H1 (cell line): ENCODE results near the gene TMSB4Y. TPM values are rescaled to one million over a fixed set of nuclear protein-coding genes. Genes with fewer than 3 reads are reported as not detected.

Experiments
- CTCF ChIA-PET: fragments of 300-600 bp; sonication (Branson Sonifier 250); formaldehyde crosslinking; loops from one replicate; lab custom pipeline; 2021; ENCODE audit not compliant: partially characterized antibody; lab: Charles Lee
- POLR2A ChIA-PET: fragments of 300-600 bp; sonication (Branson Sonifier 250); formaldehyde crosslinking; loops from one replicate; lab custom pipeline; 2021; ENCODE audit warnings: inconsistent platforms; ENCODE audit not compliant: partially characterized antibody; lab: Charles Lee
- DNase-seq, 2 experiments: peaks; one replicate each; pipeline versions ENCODE4 v3.0.0 to v3.0.0-alpha.2; 2010 to 2022; ENCODE audit warnings: low spot score in 2 of 2, low read depth in 1 of 2, mixed read lengths in 1 of 2
- FAIRE-seq: peaks from 2 replicates; lab custom pipeline; 2011; peaks lifted over from hg19 to GRCh38; lab: Jason Lieb, UNC
- H2AFZ ChIP-seq: 2 replicates; pipeline ENCODE4 v1.8.1; 2012; ENCODE audit warnings: low read length, inconsistent platforms
- H2AK5ac ChIP-seq: 2 replicates; pipeline ENCODE4 v1.6.1; 2013; ENCODE audit warnings: low read depth, low read length
- H2BK120ac ChIP-seq: replicated peaks from 2 replicates; pipeline ENCODE3; 2013; ENCODE audit warnings: low read depth, low read length, inconsistent platforms
- H2BK12ac ChIP-seq: 2 replicates; pipeline ENCODE4 v1.6.1; 2013; ENCODE audit warnings: low read depth, low read length
- H2BK15ac ChIP-seq: 2 replicates; pipeline ENCODE4 v1.6.1; 2013; ENCODE audit warnings: low read length
- H2BK20ac ChIP-seq: 2 replicates; pipeline ENCODE4 v1.6.1; 2013; ENCODE audit warnings: low read length
- H2BK5ac ChIP-seq: 2 replicates; pipeline ENCODE4 v1.6.1; 2013; ENCODE audit warnings: low read depth, low read length
- H3K14ac ChIP-seq: 2 replicates; pipeline ENCODE4 v1.6.1; 2013; ENCODE audit warnings: inconsistent platforms; ENCODE audit not compliant: insufficient read length
- H3K18ac ChIP-seq: 2 replicates; pipeline ENCODE4 v1.6.1; 2013; ENCODE audit warnings: low read length; ENCODE audit errors: extremely low read depth
- H3K23ac ChIP-seq: 2 replicates; pipeline ENCODE4 v1.6.1; 2013; ENCODE audit warnings: inconsistent platforms; ENCODE audit not compliant: insufficient read length
- H3K23me2 ChIP-seq: 2 replicates; pipeline ENCODE4 v1.6.1; 2013; ENCODE audit warnings: low read depth, low read length
- H3K27ac ChIP-seq: 2 replicates; pipeline ENCODE4 v1.6.1; 2011; ENCODE audit warnings: low read depth, low read length, inconsistent platforms
- H3K27me3 ChIP-seq, 4 experiments: replicated peaks in 1 of 4; 1 replicate in 1 of 4; 2 replicates in 3 of 4; pipeline versions ENCODE4 v1.6.1 to v1.8.1; 2011 to 2013; ENCODE audit warnings: low read length in 3 of 4, mild to moderate bottlenecking in 3 of 4, inconsistent platforms in 2 of 4, mixed read lengths in 2 of 4, moderate library complexity in 1 of 4; ENCODE audit not compliant: control insufficient read depth in 3 of 4, insufficient read depth in 3 of 4; ENCODE audit errors: extremely low read depth in 1 of 4
- H3K36me3 ChIP-seq, 4 experiments: 2 replicates each; pipeline versions ENCODE4 v1.6.1 to v1.8.1; 2011 to 2013; ENCODE audit warnings: mild to moderate bottlenecking in 4 of 4, low read length in 3 of 4, moderate library complexity in 2 of 4, control low read depth in 1 of 4, inconsistent platforms in 1 of 4; ENCODE audit not compliant: insufficient read depth in 4 of 4, control insufficient read depth in 2 of 4
- H3K4ac ChIP-seq: replicated peaks from 2 replicates; pipeline ENCODE3; 2013; ENCODE audit warnings: low read length, low read depth, mixed read lengths, inconsistent platforms; ENCODE audit not compliant: insufficient read length
- H3K4me1 ChIP-seq, 4 experiments: replicated peaks in 1 of 4; 1 replicate in 1 of 4; 2 replicates in 3 of 4; pipeline versions ENCODE4 v1.6.1 to v1.8.1; 2011 to 2013; ENCODE audit warnings: low read length in 3 of 4, inconsistent platforms in 2 of 4, mixed read lengths in 1 of 4; ENCODE audit not compliant: insufficient read depth in 4 of 4, control insufficient read depth in 3 of 4
- H3K4me2 ChIP-seq, 2 experiments: 2 replicates each; pipeline versions ENCODE4 v1.6.1 to v1.8.1; 2011 to 2013; ENCODE audit warnings: low read depth in 2 of 2, low read length in 2 of 2, control low read depth in 1 of 2, inconsistent platforms in 1 of 2, mild to moderate bottlenecking in 1 of 2; ENCODE audit not compliant: insufficient read depth in 1 of 2
- H3K4me3 ChIP-seq, 4 experiments: fragments of 200-600, 300-600 bp in 1 of 4; sonication (generic), shearing (Covaris generic), sonication (Bioruptor Twin) in 1 of 4; 2 replicates each; pipeline versions ENCODE4 v1.5.1 to v1.8.1; 2011 to 2016; ENCODE audit warnings: low read length in 4 of 4, low read depth in 3 of 4, control low read depth in 2 of 4, inconsistent platforms in 2 of 4, mild to moderate bottlenecking in 2 of 4, mixed read lengths in 1 of 4, moderate library complexity in 1 of 4; ENCODE audit not compliant: insufficient read depth in 2 of 4; ENCODE audit errors: extremely low read depth in 1 of 4
- H3K56ac ChIP-seq: replicated peaks from 2 replicates; pipeline ENCODE3; 2013; ENCODE audit warnings: low read depth, mild to moderate bottlenecking, mixed read lengths, low read length, inconsistent platforms; ENCODE audit not compliant: insufficient read length
- H3K79me1 ChIP-seq: 2 replicates; pipeline ENCODE4 v1.6.1; 2013; ENCODE audit warnings: low read depth, low read length, control low read depth
- H3K79me2 ChIP-seq, 2 experiments: 2 replicates each; pipeline versions ENCODE4 v1.6.1 to v1.8.1; 2012 to 2013; ENCODE audit warnings: low read length in 2 of 2, mild to moderate bottlenecking in 2 of 2, inconsistent platforms in 1 of 2; ENCODE audit not compliant: insufficient read depth in 2 of 2, control insufficient read depth in 1 of 2
- H3K9ac ChIP-seq, 4 experiments: replicated peaks in 1 of 4; 1 replicate in 1 of 4; 2 replicates in 3 of 4; pipeline versions ENCODE4 v1.6.1 to v1.8.1; 2011 to 2013; ENCODE audit warnings: low read depth in 3 of 4, low read length in 3 of 4, control low read depth in 2 of 4, mild to moderate bottlenecking in 2 of 4, moderate library complexity in 2 of 4, inconsistent platforms in 1 of 4; ENCODE audit errors: extremely low read depth in 1 of 4
- H3K9me3 ChIP-seq, 2 experiments: 2 replicates each; pipeline versions ENCODE4 v1.6.1 to v1.8.1; 2012 to 2013; ENCODE audit warnings: mild to moderate bottlenecking in 2 of 2, moderate library complexity in 2 of 2, control low read depth in 1 of 2, inconsistent platforms in 1 of 2, low read depth in 1 of 2, low read length in 1 of 2, mixed read lengths in 1 of 2; ENCODE audit not compliant: insufficient read depth in 2 of 2
- H4K20me1 ChIP-seq, 2 experiments: replicated peaks in 1 of 2; 2 replicates each; pipeline versions ENCODE3 to v1.8.1; 2011 to 2013; ENCODE audit warnings: inconsistent platforms in 2 of 2, low read length in 2 of 2, mild to moderate bottlenecking in 1 of 2; ENCODE audit not compliant: insufficient read depth in 2 of 2, control insufficient read depth in 1 of 2
- H4K5ac ChIP-seq: 2 replicates; pipeline ENCODE4 v1.6.1; 2013; ENCODE audit warnings: low read length, low read depth, mixed read lengths, inconsistent platforms; ENCODE audit not compliant: insufficient read length
- H4K8ac ChIP-seq: 2 replicates; pipeline ENCODE4 v1.8.0; 2013; ENCODE audit warnings: mild to moderate bottlenecking, moderate library complexity, low read length, inconsistent platforms; ENCODE audit not compliant: insufficient read depth; ENCODE audit errors: extremely low read depth
- H4K91ac ChIP-seq: replicated peaks from 2 replicates; pipeline ENCODE3; 2013; ENCODE audit warnings: low read length, mixed read lengths, inconsistent platforms; ENCODE audit not compliant: insufficient read length
- ASH2L ChIP-seq: fragments of 200-600, 300-600 bp; sonication (generic); IDR thresholded peaks from one replicate; pipeline ENCODE4 v1.7.1; 2017; ENCODE audit warnings: low read length
- BCL11A ChIP-seq, 2 experiments: IDR thresholded peaks; one replicate each; pipeline ENCODE4 v1.6.1; 2011; ENCODE audit warnings: low read depth in 2 of 2, low read length in 2 of 2, mild to moderate bottlenecking in 2 of 2
- CHD1 ChIP-seq: IDR thresholded peaks from 2 replicates; pipeline ENCODE4 v1.6.1; 2012; ENCODE audit warnings: low read depth, low read length, improper control_type of control experiment
- CTBP2 ChIP-seq: IDR thresholded peaks from 2 replicates; pipeline ENCODE4 v1.7.0; 2011; ENCODE audit warnings: borderline replicate concordance, mild to moderate bottlenecking, moderate library complexity, mixed read lengths, low read length; ENCODE audit not compliant: insufficient read depth, insufficient read length
- KDM5A ChIP-seq: fragments of 200-600 bp; IDR thresholded peaks from 2 replicates; pipeline ENCODE4 v1.7.1; 2012; ENCODE audit warnings: mild to moderate bottlenecking, low read length, inconsistent platforms, mixed read lengths
- POLR2A ChIP-seq, 2 experiments: IDR thresholded peaks; 1 replicate in 1 of 2; 2 replicates in 1 of 2; pipeline ENCODE4 v1.6.1; 2011; ENCODE audit warnings: low read depth in 2 of 2, low read length in 2 of 2, mild to moderate bottlenecking in 2 of 2; ENCODE audit errors: control extremely low read depth in 1 of 2
- RBBP5 ChIP-seq: IDR thresholded peaks from 2 replicates; pipeline ENCODE4 v1.7.1; 2012; ENCODE audit warnings: low read depth, mild to moderate bottlenecking, inconsistent platforms, low read length, moderate library complexity, borderline replicate concordance
- ZNF274 ChIP-seq: IDR thresholded peaks from 2 replicates; pipeline ENCODE4 v1.7.0; 2012; ENCODE audit warnings: low read length, borderline replicate concordance; ENCODE audit errors: extremely low read depth
- WGBS, 2 experiments: shearing (Covaris generic) in 1 of 2; methylation state at CpG; one replicate each; pipeline versions ENCODE4 v1.1.6 to v1.1.7; 2013 to 2015; ENCODE audit warnings: low lambda C conversion rate in 2 of 2, mixed read lengths in 2 of 2, inconsistent platforms in 1 of 2, low coverage in 1 of 2, missing lambda C conversion rate in 1 of 2; ENCODE audit not compliant: insufficient replicate concordance in 2 of 2, insufficient coverage in 1 of 2, insufficient read length in 1 of 2; ENCODE audit errors: extremely low coverage in 1 of 2, missing lambda C conversion rate in 1 of 2; 5-methylcytosine and 5-hydroxymethylcytosine counted together
- polyA plus RNA-seq, 7 experiments: library from polyadenylated mRNA; depleted of rRNA in 3 of 7; stranded (reverse) in 5 of 7; unstranded in 2 of 7; fragments of >200 nt in 5 of 7; fragments of 200-250 nt in 2 of 7; gene quantifications; 1 replicate in 5 of 7; 2 replicates in 1 of 7; 4 replicates in 1 of 7; pipeline versions ENCODE4 v1.2.1 to v1.2.3, GENCODE V29; 2011 to 2013; ENCODE audit warnings: missing spikeins in 2 of 7, mixed read lengths in 2 of 7
- total RNA-seq: library from RNA; stranded (reverse); fragmentation: NEBNext Ultra II Directional; extraction: Animal tissue kit (Norgen Biotek cat#: 25700); gene quantifications from 2 replicates; pipeline ENCODE4 v1.2.1, GENCODE V29; 2021

The TMSB4Y gene
- total and polyA plus RNA-seq, 2 of the 8 experiments (the other 6 are each of a cell fraction or from before 2014, with no cell fraction given) = 2.0 to 2.6 TPM

DNA sequence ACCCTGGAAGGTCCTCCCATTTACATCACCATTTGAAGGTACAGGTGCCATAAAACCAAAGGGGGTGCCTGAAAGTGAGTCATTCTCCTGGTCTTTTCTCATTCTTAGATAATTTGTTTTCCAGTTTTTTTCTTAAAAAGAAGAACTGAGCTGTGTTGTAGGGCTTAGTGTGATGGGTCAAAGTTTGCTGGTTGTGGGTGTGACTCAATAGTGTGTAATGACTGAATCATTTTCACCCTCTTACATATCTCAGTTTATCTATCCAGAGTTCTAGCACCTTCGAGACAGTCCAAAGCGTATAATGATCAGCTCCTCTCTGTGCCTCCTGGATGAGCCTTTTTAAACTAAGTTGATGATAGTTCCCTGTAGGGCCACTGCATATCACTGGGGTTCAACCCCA is 32.6 kb upstream of the TMSB4Y start:
- no peaks in the 10 kb centered on the region for H3K79me2 ChIP-seq
- H2AFZ ChIP-seq = no peak overlapping the region
- no peak overlapping the region for H3K4me3 ChIP-seq
- CTCF ChIA-PET = no interaction called here
- H3K79me1 ChIP-seq = no peaks in the 10 kb centered on the region
- WGBS, 2 experiments = 100% methylated on average over 2 of the region's 2 CpGs; no CpG with 5 or more reads in 1 of the 2 experiments
- H4K20me1 ChIP-seq = no peaks in the 10 kb centered on the region
- POLR2A ChIA-PET = no interaction called here
- no peaks in the 10 kb centered on the region for H3K27me3 ChIP-seq
- no peak overlapping the region for H3K4ac ChIP-seq
- H2BK12ac ChIP-seq = no peak overlapping the region
- no peak overlapping the region for H3K4me2 ChIP-seq
- no peak overlapping the region for H2AK5ac ChIP-seq
- H3K23ac ChIP-seq = no peak overlapping the region
- no peak overlapping the region for H3K14ac ChIP-seq
- H2BK120ac ChIP-seq = no peak overlapping the region
- H3K9ac ChIP-seq = no peak overlapping the region
- no peak overlapping the region for H3K18ac ChIP-seq
- no peak overlapping the region for H3K56ac ChIP-seq
- H3K4me1 ChIP-seq = no peaks in the 10 kb centered on the region
- no peak for DNase-seq
- no peak overlapping the region for H4K91ac ChIP-seq
- no peak overlapping the region for H4K8ac ChIP-seq
- no peak overlapping the region for H2BK20ac ChIP-seq
- H4K5ac ChIP-seq = no peak overlapping the region
- no peak overlapping the region for H2BK5ac ChIP-seq
- H3K9me3 ChIP-seq = peaks cover 25 to 36% of the 10 kb centered on the region in 2 experiments
- no peaks in the 10 kb centered on the region for H3K23me2 ChIP-seq
- H3K36me3 ChIP-seq = no peaks in the 10 kb centered on the region
- no peak overlapping the region for H2BK15ac ChIP-seq
- no peak overlapping the region for H3K27ac ChIP-seq
- no peak for FAIRE-seq
- TF ChIP-seq CHD1 = no peak
- TF ChIP-seq CTBP2 = no peak
- no peak for TF ChIP-seq BCL11A (IDR thresholded peaks at IDR 0.05; ENCODE audit: low read depth in 2 of 2, low read length in 2 of 2)
- TF ChIP-seq KDM5A = no peak
- no peak for TF ChIP-seq RBBP5
- no peak for TF ChIP-seq POLR2A (IDR thresholded peaks at IDR 0.05; ENCODE audit: control extremely low read depth in 1 of 2, low read depth in 2 of 2, low read length in 2 of 2)
- no peak for TF ChIP-seq ZNF274
- TF ChIP-seq ASH2L = no peak
